ENCODE measurements around the gene KCTD4.
"Not testable (repeated sequence)": the region's sequence is repeated elsewhere in the genome, so short reads cannot be mapped to it uniquely, and the experiment has no call there.

KCTD4 gene

GRCh38 chr13:45194081-45194939, 6.5 kb downstream of the KCTD4 start:
- TF ChIP-seq, protein P1, sequence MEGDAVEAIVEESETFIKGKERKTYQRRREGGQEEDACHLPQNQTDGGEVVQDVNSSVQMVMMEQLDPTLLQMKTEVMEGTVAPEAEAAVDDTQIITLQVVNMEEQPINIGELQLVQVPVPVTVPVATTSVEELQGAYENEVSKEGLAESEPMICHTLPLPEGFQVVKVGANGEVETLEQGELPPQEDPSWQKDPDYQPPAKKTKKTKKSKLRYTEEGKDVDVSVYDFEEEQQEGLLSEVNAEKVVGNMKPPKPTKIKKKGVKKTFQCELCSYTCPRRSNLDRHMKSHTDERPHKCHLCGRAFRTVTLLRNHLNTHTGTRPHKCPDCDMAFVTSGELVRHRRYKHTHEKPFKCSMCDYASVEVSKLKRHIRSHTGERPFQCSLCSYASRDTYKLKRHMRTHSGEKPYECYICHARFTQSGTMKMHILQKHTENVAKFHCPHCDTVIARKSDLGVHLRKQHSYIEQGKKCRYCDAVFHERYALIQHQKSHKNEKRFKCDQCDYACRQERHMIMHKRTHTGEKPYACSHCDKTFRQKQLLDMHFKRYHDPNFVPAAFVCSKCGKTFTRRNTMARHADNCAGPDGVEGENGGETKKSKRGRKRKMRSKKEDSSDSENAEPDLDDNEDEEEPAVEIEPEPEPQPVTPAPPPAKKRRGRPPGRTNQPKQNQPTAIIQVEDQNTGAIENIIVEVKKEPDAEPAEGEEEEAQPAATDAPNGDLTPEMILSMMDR (IDR thresholded peaks at IDR 0.05; ENCODE audit: low read depth, low read length) = peak; percentile 78
- peak; percentile 31 for DNase-seq (ENCODE audit: extremely low read depth, low read depth)

DNA sequence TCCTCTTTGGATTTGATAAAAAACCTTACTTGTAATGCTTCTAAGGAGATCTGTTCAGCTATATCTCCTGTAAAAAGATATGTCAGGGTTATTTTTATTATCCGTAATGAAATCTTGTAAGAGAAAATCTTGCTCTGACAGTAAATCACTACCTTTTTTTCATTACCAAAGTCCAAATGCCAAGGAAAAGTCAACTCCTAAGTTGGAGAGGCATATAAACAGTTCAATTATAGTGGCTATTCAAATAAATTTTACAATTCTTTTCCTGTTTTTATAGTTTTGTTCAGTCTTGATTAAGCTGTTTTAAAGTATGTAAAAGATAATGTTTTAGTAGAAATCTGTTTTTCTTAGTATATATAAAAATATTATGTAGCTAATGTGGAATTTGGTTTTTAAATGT, 9.0 kb downstream of the KCTD4 start:
- no peak for DNase-seq (ENCODE audit: extremely low read depth, low read depth)
- TF ChIP-seq, protein P1 (IDR thresholded peaks at IDR 0.05; ENCODE audit: low read depth, low read length) = no peak

- peak; percentile 65 for DNase-seq (ENCODE audit: extremely low read depth, low read depth)
These were observed 11.3 kb downstream of the KCTD4 start for GRCh38 chr13:45189511-45189910.

DNA sequence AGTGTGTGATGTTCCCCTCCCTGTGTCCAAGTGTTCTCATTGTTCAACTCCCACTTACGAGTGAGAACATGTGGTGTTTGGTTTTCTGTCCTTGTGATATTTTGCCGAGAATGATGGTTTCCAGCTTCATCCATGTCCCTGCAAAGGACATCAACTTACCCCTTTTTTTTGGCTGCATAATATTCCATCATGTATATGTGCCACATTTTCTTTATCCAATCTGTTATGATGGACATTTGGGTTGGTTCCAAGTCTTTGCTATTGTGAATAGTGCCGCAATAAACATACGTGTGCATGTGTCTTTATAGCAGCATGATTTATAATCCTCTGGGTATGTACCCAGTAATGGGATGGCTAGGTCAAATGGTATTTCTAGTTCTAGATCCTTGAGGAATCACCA, 11.8 kb downstream of the KCTD4 start:
- DNase-seq (ENCODE audit: extremely low read depth, low read depth) = not testable (repeated sequence)

- TF ChIP-seq, protein P1 (IDR thresholded peaks at IDR 0.05; ENCODE audit: low read depth, low read length) = no peak
- no peak for DNase-seq (ENCODE audit: extremely low read depth, low read depth)
These were observed 15.6 kb downstream of the KCTD4 start for GRCh38 chr13:45185286-45185685.

- TF ChIP-seq, protein P1 (IDR thresholded peaks at IDR 0.05; ENCODE audit: low read depth, low read length) = no peak
- no peak for DNase-seq (ENCODE audit: extremely low read depth, low read depth)
These were observed 16.2 kb downstream of the KCTD4 start for GRCh38 chr13:45184693-45185092.

DNA sequence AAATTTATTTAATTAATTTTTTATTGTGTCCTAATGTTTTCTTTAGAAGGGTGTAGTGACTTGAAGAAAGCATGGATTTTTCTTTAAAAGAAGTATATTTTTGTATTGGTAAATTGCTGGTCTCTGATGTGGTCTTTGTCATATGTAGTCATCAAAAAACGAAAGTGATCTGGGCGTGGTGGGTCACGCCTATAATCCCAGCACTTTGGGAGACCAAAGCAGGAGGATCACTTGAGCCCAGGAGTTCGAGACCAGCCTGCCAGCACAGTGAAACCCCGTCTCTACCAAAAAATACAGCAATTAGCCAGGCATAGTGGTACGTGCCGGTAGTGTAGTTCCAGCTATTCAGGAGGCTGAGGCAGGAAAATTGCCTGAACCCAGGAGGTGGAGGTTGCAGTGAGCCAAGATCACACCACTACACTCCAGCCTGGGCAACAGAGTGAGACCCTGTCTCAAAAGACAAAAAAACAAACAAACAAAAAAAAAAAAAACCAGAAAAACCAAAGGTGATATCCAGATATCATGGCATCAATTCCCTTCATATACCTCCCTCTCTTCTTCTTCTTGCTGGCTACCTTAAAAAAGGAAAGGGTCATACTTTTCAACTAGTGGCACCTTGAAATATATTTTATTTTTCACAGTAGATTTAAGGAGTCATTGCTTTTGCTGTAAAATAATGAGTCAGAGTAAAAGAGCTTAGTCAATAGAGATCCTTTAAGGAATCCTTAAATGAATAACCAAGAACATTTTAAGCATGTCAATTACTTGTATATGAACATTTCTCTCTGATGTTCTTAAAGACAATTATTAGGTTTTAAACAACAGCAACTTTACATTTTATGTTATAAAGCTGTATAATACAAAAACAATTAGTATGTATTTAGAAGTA, 19.9 kb downstream of the KCTD4 start:
- TF ChIP-seq, protein P1 (IDR thresholded peaks at IDR 0.05; ENCODE audit: low read depth, low read length) = no peak
- DNase-seq (ENCODE audit: extremely low read depth, low read depth) = no peak

DNA sequence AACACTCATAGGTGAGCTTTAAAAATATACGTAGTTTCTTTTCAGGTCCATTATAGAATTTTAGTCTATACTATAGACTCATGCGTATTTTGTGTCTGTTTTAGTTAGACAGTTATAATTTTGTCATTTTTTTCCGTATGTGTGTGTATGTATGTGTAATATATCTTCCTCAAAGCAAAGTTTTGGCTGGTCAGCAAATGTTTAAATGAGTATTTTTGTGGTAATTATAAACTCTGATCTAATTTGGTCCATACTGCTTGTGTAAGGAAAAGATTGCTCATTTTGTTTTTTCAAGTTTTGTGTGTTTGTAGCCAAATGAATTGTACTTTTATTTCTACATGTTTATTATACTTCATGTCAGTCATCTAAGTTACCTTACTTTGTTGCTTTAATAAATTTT, 20.5 kb downstream of the KCTD4 start:
- DNase-seq (ENCODE audit: extremely low read depth, low read depth) = no peak
- TF ChIP-seq, protein P1 (IDR thresholded peaks at IDR 0.05; ENCODE audit: low read depth, low read length) = no peak
